DND-41 (cell line): ENCODE data around the gene RANBP3L.

Source experiments
- ATAC-seq: fragments of 200-7000 bp; cut with Tn5 transposase; 3 replicates; pipeline ENCODE4 v1.9.1; 2021; ENCODE audit warnings: low read depth; ENCODE audit not compliant: insufficient read depth
- DNase-seq: peaks from one replicate; pipeline ENCODE4 v3.0.0-alpha.2; 2020
- H2AFZ ChIP-seq: 2 replicates; pipeline ENCODE4 v1.6.0; 2012; ENCODE audit warnings: low read depth, low read length
- H3K27ac ChIP-seq: 2 replicates; pipeline ENCODE4 v1.5.1; 2012; ENCODE audit warnings: low read length, inconsistent platforms
- H3K27me3 ChIP-seq: fragments of 200-600 bp; sonication (generic); 2 replicates; pipeline ENCODE4 v1.6.0; 2012; ENCODE audit warnings: low read length, mild to moderate bottlenecking, inconsistent platforms; ENCODE audit not compliant: insufficient read depth, poor library complexity
- H3K36me3 ChIP-seq: 2 replicates; pipeline ENCODE4 v1.5.1; 2012; ENCODE audit warnings: low read length, inconsistent platforms; ENCODE audit not compliant: insufficient read depth
- H3K4me1 ChIP-seq: 2 replicates; pipeline ENCODE4 v1.5.1; 2012; ENCODE audit warnings: mild to moderate bottlenecking, low read length; ENCODE audit not compliant: insufficient read depth
- H3K4me2 ChIP-seq: 2 replicates; pipeline ENCODE4 v1.6.0; 2012; ENCODE audit warnings: mild to moderate bottlenecking, moderate library complexity, low read length, inconsistent platforms; ENCODE audit not compliant: insufficient read depth
- H3K4me3 ChIP-seq, 2 experiments: fragments of 200-600 bp in 1 of 2; shearing (Covaris generic) in 1 of 2; 2 replicates each; pipeline ENCODE4 v1.5.1; 2012 to 2016; ENCODE audit warnings: inconsistent platforms in 2 of 2, low read length in 2 of 2, mild to moderate bottlenecking in 2 of 2, low read depth in 1 of 2, moderate library complexity in 1 of 2
- H3K79me2 ChIP-seq: 2 replicates; pipeline ENCODE4 v1.6.0; 2012; ENCODE audit warnings: low read length, inconsistent platforms; ENCODE audit not compliant: insufficient read depth
- H3K9ac ChIP-seq: 2 replicates; pipeline ENCODE4 v1.6.0; 2012; ENCODE audit warnings: low read depth, mild to moderate bottlenecking, inconsistent platforms, low read length, moderate library complexity
- H3K9me3 ChIP-seq: 2 replicates; pipeline ENCODE4 v1.5.1; 2012; ENCODE audit warnings: low read length, moderate library complexity, mild to moderate bottlenecking, inconsistent platforms; ENCODE audit not compliant: insufficient read depth, severe bottlenecking
- H4K20me1 ChIP-seq: 2 replicates; pipeline ENCODE4 v1.6.0; 2012; ENCODE audit warnings: low read length; ENCODE audit not compliant: insufficient read depth
- CTCF ChIP-seq: IDR thresholded peaks from 2 replicates; pipeline ENCODE4 v1.5.1; 2012; ENCODE audit warnings: borderline replicate concordance, low read length, moderate library complexity, mild to moderate bottlenecking; ENCODE audit not compliant: poor library complexity, severe bottlenecking; ENCODE audit errors: extremely low read depth
- EZH2 ChIP-seq: IDR thresholded peaks from 3 replicates; pipeline ENCODE4 v1.6.1; 2012; ENCODE audit warnings: borderline replicate concordance, low read depth, mild to moderate bottlenecking, moderate library complexity, low read length, inconsistent platforms; ENCODE audit not compliant: severe bottlenecking

Gene RANBP3L

GRCh38 chr5:36273809-36274526 lies 27.7 kb downstream of the RANBP3L start:
- ATAC-seq (no peak), DNase-seq (no peak)
- H3K27me3 ChIP-seq = peaks cover 30% of the 10 kb centered on the region
- no peaks in the 10 kb centered on the region for H3K9me3 ChIP-seq
- no peak overlapping the region for H3K4me2 ChIP-seq
- H2AFZ ChIP-seq = no peak overlapping the region
- no peaks in the 10 kb centered on the region for H3K36me3 ChIP-seq
- H3K9ac ChIP-seq = no peak overlapping the region
- TF ChIP-seq CTCF = no peak
- TF ChIP-seq EZH2 = no peak
- H3K4me3 ChIP-seq = no peak overlapping the region
- no peak overlapping the region for H3K27ac ChIP-seq
- no peaks in the 10 kb centered on the region for H3K79me2 ChIP-seq
- H4K20me1 ChIP-seq = no peaks in the 10 kb centered on the region
- no peaks in the 10 kb centered on the region for H3K4me1 ChIP-seq

GRCh38 chr5:36272136-36272690 lies 29.5 kb downstream of the RANBP3L start:
- Histone ChIP-seq H3K9me3 (no peaks in the 10 kb centered on the region), H3K36me3 (no peaks in the 10 kb centered on the region), H3K4me2 (no peak overlapping the region), H4K20me1 (no peaks in the 10 kb centered on the region), H3K27me3 (peaks cover 30% of the 10 kb centered on the region), H3K79me2 (no peaks in the 10 kb centered on the region), H2AFZ (no peak overlapping the region), H3K4me3 (no peak overlapping the region), H3K9ac (no peak overlapping the region), H3K4me1 (no peaks in the 10 kb centered on the region), H3K27ac (no peak overlapping the region)
- no peak for TF ChIP-seq EZH2
- TF ChIP-seq CTCF = no peak
- ATAC-seq = no peak
- DNase-seq = no peak

GRCh38 chr5:36270876-36271575 lies 30.7 kb downstream of the RANBP3L start:
- Histone ChIP-seq H3K4me2 (no peak overlapping the region), H3K4me3 (no peak overlapping the region), H3K9me3 (no peaks in the 10 kb centered on the region), H4K20me1 (no peaks in the 10 kb centered on the region), H3K79me2 (no peaks in the 10 kb centered on the region), H3K4me1 (no peaks in the 10 kb centered on the region), H3K27me3 (peaks cover 21% of the 10 kb centered on the region), H3K9ac (no peak overlapping the region), H3K36me3 (no peaks in the 10 kb centered on the region), H3K27ac (no peak overlapping the region), H2AFZ (no peak overlapping the region)
- no peak for DNase-seq
- TF ChIP-seq EZH2 (no peak), CTCF (no peak)
- ATAC-seq = no peak
